Stimulated activated naive CD8-positive, alpha-beta T cell treated with anti-CD3 and anti-CD28 coated beads, Interleukin-15, Interleukin-2, amounts not matched to agents 100 U/mL and 50 U/mL, for 24 hours (primary cell): Measurements from ENCODE around the gene TRAF3.

Source experiments
- ATAC-seq: fragments of 150-1000 bp; cut with Tn5 transposase; one replicate; pipeline ENCODE4 v1.10.0; 2021
- DNase-seq: peaks from one replicate; pipeline ENCODE4 v3.0.0; 2021

The TRAF3 gene, protein sequence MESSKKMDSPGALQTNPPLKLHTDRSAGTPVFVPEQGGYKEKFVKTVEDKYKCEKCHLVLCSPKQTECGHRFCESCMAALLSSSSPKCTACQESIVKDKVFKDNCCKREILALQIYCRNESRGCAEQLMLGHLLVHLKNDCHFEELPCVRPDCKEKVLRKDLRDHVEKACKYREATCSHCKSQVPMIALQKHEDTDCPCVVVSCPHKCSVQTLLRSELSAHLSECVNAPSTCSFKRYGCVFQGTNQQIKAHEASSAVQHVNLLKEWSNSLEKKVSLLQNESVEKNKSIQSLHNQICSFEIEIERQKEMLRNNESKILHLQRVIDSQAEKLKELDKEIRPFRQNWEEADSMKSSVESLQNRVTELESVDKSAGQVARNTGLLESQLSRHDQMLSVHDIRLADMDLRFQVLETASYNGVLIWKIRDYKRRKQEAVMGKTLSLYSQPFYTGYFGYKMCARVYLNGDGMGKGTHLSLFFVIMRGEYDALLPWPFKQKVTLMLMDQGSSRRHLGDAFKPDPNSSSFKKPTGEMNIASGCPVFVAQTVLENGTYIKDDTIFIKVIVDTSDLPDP

DNA sequence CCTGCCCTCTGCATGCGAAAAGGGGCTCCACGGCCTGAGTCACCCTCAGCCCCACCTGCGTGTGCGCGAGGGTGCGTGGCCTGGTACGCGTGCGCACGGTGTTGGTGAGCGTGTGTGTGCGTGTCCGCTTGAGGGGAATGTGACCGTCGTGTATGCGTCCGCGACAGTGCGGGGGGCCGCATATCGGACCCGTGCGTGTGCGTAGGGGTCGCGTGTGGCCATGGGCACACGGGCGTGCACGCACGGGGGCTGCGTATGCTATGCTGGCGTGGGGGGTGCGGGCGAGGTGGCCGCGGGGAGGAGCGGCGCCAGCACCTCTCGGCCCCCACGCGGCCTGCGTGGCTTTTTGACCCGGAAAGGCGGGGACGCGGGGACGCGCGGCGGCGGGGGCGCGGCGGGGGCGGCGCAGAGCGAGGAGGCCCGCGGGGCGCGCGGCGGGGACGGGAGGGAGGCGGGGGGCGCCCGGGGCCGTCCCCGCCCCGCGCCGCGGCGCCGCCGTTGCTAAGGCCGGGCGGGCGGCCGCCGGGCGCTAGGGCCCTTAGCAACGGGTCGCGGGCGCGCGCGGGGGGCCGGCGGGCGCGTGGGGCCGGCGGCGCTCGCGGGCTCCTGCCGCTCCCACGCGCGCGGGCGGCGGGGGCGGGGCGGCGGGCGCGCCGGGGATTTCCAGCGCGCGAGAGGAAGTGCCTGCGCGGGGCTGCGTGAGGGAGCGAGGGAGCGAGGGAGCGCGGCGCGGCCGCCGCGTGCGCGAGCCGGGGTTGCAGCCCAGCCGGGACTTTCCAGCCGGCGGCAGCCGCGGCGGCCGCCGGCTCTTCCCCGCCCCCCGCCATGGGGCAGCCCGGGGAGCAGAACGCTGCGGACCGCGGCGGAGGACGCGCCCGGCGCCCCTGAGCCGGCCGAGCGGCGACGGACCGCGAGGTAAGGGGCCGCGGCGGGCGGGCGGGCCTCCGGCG lies at the start of gene TRAF3:
TSS of gene TRAF3 (plus strand) at position 689 of the 950 bp plus-strand sequence. CDS start 92,753 bp downstream, outside the sequence.
- DNase-seq, result peak; percentile 85
- peak; percentile 65 for ATAC-seq

DNA sequence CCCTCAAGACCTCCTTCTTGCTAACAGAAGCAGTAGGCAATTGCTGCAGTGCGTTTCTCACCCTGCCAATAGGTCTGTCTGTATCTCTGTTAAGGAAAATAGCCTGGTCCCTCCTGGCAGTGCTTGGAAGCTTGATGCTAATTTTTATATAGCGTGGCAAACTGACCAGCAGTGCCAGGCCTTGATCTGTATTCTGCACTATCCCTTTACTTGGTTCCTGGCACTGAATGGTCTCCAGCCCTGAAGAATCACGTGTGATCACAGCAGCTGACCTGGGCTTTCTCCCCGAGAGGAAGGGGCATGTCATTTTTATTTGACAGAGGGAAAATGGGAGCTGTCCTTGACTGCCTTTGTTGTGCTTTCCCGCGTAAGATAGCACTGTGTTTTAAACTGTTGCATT lies 48.7 kb upstream of the TRAF3 start:
- ATAC-seq, result no peak
- DNase-seq, result no peak

DNA sequence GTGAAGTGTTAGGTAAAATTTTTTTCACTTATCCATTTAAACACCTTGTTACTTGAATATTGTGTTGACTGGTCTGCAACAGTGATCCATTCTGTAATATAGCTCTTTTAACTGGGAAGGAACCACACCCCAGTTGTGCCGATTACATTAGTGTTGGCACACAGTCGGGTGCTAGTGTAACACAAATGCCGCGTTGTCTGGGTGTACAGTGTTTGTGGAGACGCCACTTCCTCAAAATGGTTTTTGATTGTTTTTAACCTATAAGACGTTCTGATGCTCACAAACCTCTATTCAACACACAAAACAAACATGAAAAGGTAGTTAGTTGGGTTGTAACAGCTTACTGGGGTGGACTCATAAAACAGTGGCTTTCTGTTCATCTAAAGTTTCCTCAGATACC lies 48.0 kb upstream of the TRAF3 start:
- DNase-seq, result no peak
- ATAC-seq, result no peak

DNA sequence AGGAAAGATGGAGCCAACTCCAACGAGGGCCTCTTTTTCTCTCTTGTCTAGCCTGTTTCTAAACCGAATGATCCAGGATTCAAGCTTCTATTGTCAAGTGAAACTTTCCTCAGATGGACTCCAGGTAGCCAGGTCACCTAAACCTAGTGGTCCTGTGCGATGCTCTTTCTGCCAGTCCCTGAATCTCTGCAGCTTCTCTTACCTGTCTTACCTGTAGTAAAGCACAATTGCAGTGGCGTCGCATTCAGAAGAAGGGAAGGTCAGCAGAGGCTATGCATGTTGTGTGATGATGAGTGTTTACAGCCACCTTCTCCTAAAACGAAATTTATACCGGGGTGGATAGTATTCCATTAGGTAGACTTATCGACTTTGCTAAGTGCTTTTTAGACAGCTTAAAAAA lies 47.4 kb upstream of the TRAF3 start:
- ATAC-seq, result no peak
- no peak for DNase-seq

DNA sequence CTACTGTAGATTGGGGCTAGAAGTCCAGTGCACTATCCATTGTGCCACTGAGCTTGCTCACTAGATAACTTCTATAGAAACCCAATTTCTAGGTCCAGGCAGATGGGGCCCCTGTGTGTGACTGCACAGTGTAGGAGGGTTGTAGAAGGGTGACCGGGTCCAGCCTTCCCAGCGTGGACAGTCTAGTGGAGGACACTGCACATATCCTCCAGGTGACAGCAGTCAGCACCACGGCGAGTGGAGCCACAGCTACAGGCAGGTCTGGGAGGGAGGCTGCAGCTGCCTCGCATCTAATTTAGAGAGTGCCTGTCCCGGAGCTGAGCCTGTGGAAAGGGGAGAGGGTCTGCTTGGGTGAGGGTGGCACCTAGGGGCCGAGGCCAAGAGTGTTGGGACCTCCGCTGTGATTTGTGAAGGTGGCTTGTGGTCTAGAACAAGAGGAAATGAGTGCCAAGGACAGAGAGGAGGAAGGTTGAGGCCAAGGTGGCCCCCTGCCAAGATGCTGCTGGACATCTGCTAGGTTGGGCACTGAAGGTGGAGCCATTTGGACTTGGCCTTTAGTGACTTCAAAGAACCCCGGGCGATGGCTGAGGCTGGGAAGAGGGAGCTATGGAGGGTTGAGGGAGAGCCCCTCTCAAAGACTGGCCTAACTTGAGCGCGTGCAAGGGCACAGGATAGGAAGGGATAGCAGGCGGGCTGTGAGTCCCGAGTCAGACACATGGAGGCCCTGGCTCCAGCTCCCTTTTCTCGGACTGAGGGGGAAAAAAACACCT lies 46.0 kb upstream of the TRAF3 start:
- DNase-seq (no peak), ATAC-seq (peak; percentile 16)

DNA sequence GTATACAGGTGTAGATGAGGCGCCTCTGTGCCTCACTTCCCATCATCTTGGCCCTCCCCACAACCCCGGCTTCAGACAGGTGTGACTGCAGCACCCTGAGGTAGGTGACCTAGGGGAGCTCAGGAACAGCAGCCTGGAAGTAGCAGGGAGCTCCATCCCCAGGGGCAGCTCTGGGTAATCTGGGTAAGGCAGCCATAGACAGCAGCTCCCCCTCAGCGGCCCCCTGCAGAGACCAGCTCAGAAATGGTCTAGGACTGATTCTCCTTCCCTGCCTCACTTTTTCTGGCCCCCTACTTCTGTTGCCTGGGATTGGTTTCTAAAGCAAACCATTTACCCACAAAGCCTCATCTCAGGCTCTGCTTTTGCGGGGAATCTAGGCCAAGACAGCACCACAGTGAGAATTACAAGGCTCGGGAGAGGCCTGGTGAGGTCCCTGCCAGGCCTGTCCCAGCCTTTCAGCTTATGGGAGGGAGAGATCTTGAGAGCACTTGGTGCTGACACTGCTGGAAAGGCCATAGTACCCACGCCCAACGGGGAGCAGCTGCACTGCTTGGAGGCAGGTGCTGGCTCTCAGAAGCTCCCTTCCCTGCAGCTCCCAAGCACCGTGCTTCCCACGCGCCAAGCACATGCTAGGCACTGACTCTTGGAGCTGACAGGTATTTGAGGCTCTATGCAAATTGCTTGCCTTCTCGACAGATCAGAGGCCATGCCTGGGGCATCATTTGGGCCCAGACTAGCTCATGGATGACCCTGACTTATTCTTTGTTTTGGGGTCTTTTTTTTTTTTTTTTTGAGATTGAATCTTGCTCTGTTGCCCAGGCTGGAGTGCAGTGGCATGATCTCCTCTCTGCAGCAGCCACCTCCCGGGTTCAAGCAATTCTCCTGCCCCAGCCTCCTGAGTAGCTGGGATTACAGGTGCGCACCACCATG lies 45.1 kb upstream of the TRAF3 start:
- ATAC-seq, result no peak
- no peak for DNase-seq

DNA sequence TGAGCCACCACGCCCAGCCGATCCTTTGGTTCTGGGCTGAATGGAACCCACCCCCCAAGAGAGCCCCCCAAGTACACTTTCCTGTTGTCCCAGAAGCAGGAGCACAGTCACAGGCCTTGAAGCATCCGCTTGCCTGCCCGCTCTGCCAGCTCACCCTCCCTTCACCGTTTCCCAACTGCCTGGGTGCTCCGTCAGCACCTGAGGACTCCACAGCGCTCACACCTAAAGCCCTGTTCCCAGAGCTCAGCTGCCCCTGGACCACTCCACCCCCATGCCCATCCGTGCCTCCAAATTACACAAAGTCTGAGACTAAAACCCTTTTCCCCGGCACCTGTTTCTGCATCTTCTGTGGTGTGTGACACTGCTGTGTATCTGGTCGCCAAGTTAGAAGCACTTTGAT lies 44.3 kb upstream of the TRAF3 start:
- no peak for DNase-seq
- no peak for ATAC-seq

DNA sequence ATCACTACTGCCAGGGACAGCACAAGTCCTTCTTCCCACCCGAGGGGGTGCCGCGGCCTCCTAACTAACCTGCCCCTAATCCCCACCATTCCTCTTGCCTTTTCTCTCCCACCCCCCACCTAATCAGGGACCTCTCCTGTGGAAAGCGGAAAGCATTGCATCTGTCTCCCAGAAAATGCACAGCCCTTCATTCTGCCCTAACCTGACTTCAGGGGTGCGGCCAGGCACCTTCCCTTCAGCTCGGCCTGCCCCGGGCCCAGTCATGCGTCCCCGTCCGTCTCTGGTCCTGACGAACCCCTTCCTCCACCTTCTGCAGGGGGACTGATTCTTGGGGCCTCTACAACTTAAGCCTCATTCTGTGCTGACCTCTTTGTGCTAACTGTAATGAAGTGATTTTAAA lies 43.9 kb upstream of the TRAF3 start:
- ATAC-seq, result no peak
- no peak for DNase-seq

DNA sequence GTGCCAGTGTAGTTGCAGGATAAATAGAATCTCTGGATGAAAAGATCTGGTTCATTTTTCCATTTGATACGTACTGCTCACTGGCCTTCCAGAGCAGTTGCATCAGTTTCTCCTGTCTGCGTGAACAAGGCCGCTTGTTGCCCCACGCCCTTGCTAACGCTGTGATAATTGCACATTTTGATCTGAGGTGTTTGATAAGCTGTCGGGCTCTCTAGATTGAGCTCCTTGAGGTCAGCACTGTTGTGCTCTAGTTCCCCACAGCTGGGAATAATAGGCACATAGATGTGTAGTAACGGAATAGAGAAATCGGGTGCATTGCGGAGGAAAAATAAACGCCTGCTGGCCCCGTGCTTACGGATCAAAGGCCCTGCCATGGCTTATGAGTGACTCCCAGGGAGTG lies 42.8 kb upstream of the TRAF3 start:
- no peak for DNase-seq
- no peak for ATAC-seq

DNA sequence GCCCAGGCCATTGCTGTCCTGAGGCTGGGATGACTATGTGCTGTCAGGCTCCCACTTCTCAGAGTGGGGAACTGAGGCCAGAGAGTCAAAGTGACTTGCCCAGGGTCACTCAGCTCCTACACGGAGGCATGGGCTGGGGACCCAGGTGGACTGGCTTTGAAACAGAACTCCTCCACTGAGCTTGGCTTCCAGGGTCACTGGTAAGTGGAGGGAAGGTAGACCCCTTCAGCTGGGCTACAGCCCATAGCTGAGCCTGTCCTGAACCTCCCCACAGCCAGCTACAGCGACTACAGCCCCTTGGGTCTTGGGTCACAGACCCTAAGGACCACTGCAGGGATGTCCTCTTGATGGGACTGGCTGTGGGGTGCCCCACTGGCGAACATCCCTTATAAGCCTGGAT lies 40.3 kb upstream of the TRAF3 start:
- no peak for ATAC-seq
- DNase-seq, result no peak

DNA sequence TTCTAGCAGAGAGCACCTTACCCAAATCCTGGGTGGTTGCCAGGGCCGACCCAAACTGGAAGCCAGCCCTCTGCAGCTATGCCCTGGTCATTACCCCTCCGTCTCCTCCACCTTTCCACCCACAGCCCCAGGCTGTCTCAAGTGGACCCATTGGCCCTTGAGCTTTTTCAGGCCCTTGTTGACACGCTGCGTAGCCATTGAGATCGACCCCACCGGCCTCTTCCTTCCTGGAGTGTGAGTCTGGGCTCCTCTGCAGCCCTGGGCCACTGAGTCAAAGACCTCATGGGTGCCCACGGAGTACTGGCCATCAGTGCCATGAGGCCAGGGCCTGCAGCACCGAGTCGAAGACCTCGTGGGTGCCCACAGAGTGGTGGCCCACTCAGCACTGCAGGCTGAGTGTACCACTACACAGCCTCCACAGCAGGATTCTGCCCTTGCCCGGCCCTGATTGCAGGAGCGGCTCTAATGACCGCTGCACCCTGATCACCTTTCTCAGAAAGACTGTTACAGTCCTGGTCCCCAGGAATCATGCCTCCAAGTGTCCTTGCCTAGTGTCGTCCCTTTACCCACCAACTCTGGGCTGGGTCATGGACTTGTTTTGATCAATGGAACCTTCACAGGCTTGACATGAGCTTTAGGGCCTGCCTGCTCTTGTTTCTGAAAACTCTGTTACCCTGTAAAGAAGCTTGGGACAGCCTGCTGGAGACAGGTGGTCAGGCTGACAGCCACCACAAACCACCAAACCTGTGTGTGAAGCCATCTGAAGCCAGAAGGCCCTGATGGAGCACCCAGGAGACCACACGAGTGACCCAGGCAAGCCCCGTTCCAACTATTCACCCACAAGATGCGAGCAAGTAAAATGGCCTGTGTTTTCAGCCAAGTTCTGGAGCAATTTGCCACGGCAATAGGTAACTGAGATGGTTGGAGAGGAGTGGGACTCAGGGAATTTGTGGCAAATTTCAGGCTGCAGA lies 39.6 kb upstream of the TRAF3 start:
- no peak for ATAC-seq
- DNase-seq, result no peak

DNA sequence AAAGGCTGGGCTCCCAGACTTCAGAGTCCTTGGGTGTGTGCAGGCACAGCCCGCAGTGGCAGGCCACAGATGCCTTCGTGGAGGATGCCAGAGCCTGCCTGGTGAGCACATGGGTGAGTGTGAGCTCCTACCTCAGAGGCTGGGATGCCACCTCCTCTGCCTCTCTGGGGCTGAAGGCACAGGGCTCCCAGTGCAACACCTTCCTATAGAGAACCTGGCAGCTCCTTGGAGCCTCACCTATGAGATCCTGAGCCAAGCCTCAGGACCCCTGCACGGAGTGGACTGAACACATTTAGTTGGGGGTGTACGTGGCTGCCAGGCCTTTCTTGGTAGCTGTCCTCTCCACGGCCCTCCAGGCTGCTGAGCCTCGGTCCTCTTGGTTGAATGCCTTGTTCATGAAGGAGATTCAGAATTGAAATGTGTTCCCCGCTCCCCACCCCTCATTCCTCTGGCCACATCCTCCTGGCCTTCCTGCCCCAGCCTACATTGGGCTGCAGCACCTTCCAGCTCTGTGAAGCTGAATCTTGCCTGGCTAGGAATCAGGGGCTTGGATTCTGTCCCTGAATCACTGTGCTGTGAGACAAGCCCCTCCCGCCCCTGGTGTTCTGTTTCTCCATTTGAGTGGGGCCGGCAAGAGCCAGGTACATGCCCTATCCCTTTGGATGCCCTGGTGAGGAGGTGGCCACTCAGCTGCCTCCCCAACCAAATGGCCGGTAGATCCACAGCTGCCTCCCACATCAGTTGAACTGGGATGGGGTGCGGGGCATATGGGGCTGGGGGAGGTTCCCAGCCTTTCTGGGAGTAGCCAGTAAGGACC lies 38.7 kb upstream of the TRAF3 start:
- no peak for DNase-seq
- ATAC-seq, result no peak

DNA sequence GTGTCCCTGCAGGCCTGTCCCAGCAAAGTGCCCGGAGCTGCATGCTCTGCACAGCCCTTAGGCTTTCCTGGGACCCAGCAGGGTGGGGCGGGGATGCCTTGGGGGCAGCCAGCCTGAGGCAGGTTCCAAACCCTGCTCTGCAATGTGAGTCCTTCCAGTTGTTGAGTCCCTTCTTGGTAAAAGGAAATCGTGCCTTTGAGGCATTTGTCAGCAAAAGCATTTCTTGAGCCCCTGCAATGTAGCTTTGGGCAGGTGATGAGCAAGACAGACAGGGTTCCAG lies 38.1 kb upstream of the TRAF3 start:
- ATAC-seq (no peak), DNase-seq (no peak)

DNA sequence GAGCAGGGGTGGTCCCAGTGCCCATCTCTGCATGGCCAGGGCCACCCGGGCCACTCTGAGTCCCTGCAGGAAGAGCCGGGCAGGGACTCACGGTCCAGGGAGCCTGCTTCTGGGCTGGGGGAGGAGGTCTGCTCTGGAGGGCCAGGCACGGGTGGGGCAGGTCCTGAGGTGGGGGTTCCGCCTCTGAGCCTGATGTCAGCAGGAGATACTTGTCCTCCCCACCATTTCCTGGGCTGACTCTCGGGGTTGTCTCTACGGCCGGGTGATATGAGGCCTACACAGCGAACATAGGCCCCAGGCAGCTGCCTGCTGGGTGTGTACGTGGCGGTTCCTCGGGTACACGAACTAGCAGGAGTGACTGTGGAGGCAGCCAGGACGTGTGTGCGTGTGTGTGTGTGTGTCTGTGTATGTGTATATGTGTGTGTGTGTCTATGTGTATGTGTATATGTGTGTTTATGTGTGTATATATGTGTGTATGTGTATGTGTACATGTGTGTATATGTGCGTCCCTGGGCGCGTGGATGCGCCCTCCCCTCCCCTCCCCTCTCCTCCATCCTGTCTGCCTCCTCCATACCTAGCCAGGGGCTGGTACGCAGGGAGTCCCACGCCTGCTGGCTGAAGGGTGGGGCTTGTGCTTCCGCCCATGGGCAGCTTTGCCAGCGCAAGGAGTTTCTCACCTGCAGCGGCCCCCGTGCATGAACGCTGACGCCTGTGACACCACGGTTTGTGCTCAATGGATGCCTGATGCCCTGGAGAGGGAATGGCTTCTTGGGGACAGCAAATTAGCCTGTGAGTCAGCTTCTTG lies 30.4 kb upstream of the TRAF3 start:
- ATAC-seq, result no peak
- DNase-seq, result no peak

DNA sequence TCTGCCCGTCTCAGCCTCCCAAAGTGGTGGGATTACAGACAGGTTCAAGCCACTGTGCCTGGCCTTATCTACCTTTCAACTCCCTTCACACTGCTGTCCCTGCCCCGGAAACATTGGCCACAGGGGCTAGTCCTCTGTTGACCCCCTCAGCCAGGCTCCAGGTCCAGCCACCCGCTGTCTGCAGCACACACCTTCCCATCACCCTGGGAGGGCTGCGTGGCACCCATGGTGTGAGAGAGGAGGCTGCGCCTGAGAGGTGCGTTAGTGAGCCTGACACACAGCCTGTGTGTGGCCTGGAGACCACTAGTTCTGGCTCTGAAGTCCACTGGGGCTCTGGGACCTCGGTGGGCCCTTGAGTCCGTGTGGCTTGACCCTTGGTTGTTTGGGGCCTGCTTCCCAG lies 28.4 kb upstream of the TRAF3 start:
- no peak for ATAC-seq
- DNase-seq, result no peak

DNA sequence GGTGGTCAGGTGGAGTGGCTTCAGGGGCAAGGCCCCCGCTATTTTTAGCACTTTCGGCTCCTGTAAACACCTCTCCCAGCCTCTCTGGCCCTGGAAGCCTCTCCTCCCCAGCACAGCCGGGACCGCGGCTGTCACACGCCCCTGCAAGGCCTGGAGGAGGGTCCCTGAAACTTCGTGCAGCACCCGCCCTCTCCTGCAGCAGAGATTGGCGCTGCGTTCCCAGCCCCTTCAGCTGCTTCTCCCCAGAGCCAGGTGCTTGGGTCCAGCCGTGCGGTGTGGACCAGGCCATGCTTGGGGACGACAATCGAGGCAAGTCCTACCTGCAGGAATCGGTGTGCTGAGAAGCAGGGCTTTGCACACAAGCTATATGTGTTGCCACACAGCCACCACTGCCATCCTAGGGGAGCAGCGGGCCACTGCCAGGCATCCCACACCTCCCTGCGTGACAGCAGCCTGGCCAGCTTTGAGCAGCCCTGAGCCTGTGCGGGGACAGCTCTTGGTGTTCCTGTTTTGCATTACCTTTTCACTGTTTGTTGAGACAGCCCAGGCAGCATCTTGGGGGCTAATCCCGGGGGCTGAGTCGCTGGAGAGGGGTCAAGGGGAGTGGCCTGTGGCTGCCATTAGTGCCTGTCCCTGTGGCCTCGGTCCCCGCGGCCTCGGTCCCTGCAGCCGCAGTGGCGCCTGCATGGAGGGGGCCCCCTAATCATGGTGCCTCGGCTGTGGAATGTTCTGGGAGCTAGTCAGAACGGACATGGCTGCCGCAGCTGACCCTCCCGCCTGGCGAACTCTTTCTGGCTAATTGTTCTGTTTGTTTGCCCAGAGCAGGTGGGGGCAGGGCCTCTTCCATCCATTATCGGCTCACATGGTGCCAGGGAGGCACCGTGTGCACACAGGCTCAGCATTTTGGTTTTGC lies 27.6 kb upstream of the TRAF3 start:
- no peak for ATAC-seq
- DNase-seq, result no peak

DNA sequence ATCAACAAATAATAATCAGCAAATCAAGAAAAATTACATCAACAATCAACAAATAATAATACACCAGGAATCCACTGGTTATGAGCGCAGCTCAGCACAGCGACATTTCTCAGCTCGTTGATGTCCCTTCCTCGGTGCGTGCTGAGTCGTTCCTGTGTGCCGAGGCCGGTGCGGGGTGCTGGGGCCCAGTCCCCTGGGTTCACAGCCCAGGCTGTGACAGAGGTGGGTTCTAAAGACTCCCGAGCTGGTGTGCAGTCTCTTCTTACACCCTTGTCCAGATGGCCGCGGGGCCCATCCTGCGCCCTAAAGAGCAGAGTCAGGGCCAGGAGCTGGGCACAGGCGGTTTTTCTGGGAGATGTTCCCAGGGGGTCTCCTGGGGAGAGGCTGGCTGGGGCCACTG lies 26.9 kb upstream of the TRAF3 start:
- no peak for ATAC-seq
- no peak for DNase-seq
